GM18507 (cell line): ENCODE data around the gene ZNF681.
"Not testable (repeated sequence)": the region's sequence is repeated elsewhere in the genome, so short reads cannot be mapped to it uniquely, and the experiment has no call there.

Source experiments
- DNase-seq: peaks from one replicate; pipeline ENCODE4 v3.0.0; 2011; ENCODE audit warnings: low read depth; ENCODE audit not compliant: insufficient read length; ENCODE audit errors: extremely low spot score
- FAIRE-seq: peaks from 2 replicates; lab custom pipeline; 2011; peaks lifted over from hg19 to GRCh38; lab: Jason Lieb, UNC

The ZNF681 gene

DNA sequence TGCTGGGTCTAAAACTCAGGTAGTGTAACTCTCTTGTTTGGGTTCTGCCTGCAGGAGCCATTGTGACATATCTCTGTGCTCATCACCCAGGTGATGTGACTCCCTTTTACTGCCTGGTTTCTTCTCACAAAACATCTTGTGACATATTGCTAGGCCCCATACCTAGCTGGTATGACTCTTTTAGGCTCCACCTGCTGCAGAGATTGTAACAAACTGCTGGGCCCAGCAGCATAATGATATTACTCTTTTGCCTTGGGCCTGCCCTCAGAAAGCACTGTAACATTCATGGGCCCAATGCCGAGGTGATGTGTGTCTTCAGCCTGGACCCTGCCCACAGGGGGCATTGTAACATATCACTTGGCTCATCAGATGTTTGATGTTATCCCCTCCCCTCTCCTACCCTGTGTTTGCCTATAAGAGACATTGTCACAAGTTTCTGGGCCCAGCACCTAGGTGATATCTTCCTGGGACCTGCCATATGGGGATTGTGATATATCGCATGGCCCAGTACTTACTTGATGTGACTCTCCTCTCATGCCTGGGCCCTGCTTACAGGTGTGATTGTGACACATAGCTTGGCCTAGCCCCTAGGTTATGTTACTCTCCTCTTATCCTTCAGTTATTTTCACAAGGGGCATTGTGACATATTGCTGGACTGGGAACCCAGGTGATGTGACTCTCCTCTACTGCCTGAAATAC is 18.0 kb upstream of the ZNF681 start:
- FAIRE-seq (no peak), DNase-seq (no peak)

DNA sequence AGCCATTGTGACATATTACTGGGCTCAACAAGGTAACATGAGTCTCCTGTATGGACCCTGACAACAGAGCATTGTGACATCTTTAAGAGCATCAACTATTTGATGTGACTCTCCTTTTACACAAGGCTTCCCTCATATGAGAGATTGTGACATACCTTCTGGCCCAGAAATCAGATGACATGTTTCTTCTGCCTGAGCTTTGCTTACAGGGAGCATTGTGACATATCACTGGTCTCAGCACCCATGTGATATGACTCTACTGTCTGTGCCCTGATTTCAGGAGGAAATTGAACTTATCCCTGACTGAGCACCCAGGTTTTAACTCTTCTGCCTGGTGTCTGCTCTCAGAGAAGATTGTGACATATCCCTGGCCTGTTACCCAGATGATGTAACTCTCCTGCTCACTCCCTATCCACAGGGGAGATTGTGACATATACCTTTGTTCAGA is 15.9 kb upstream of the ZNF681 start:
- FAIRE-seq (no peak), DNase-seq (no peak)

DNA sequence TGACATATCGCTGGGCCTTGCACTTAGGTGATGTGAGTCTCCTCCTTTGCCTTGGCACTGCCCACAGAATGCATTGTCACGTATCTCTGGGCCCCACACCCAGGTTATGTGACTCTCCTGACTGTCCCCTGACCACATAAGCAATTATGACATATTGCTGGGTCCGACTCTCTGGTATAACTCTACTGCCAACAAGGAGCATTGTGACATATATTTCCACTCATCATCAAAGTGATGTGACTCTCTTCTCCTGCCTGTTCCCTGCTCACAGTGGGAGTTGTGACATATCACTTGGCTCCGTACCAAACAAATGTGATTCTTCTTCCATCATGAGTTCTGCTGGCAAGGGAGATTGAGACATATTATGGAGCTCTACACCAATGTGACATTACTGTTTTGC is 15.4 kb upstream of the ZNF681 start:
- FAIRE-seq: no peak
- no peak for DNase-seq

GRCh38 chr19:23772675-23773063 is 14.0 kb upstream of the ZNF681 start:
- FAIRE-seq (no peak), DNase-seq (no peak)

DNA sequence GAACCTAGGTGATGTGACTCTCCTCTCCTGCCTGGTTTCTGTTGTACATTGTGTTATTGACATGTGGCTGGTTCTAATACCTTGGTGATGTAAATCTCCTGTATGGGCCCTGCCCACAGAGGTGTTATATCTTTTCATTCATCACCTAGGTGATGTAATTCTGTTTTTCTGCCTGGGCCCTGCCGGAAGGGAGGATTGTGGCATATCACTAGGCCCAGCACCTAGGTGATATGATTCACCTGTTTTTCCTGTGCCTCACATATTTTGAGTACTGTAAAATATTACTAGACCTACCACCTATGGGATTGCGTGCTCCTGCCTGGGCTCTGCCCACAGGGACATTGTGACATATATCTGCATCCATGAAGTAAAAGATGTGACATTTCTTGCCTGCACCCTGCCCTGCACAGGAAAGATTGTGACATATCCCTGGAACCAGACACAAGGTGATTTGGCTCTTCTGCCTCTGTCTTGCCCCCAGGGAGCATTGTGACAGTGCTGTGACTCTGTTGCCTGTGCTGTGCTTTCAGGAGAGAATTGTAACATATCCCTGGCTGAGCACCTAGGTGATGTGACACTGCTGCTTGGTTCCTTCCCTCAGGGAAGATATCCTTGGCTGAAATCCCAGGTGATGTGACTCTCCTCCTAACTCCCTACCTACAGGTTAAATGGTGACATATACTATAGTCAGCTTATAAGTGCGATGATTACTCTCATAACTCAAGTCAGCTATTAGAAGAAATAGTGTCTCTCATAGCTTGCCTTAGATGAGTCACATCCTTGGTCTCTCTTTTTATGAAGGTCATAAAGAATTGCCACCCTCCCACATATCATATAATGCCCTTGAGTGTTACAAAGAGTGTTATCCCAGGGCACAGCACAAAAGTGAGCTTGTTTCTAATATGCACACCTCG is 13.3 kb upstream of the ZNF681 start:
- FAIRE-seq: no peak
- no peak for DNase-seq

DNA sequence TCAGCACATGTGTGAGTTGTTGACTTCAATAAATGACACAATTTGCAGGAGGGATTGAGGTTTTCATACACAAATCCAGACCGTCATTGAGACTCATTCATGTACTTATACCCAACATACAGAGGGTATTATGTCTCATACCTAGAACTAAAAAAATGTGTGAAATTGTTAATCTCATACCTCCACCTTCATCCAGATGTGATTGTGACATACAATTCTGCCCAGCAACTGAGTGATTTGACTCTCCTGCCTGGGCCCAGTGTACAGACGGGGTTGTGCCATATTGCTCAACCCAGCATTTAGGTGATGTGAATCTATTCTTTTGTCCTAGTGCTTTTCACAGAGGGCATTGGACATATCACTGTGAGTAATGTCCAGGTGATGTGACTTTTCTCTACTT is 12.6 kb upstream of the ZNF681 start:
- no peak for FAIRE-seq
- no peak for DNase-seq

GRCh38 chr19:23770672-23771250 is 12.1 kb upstream of the ZNF681 start:
- DNase-seq (no peak), FAIRE-seq (no peak)

DNA sequence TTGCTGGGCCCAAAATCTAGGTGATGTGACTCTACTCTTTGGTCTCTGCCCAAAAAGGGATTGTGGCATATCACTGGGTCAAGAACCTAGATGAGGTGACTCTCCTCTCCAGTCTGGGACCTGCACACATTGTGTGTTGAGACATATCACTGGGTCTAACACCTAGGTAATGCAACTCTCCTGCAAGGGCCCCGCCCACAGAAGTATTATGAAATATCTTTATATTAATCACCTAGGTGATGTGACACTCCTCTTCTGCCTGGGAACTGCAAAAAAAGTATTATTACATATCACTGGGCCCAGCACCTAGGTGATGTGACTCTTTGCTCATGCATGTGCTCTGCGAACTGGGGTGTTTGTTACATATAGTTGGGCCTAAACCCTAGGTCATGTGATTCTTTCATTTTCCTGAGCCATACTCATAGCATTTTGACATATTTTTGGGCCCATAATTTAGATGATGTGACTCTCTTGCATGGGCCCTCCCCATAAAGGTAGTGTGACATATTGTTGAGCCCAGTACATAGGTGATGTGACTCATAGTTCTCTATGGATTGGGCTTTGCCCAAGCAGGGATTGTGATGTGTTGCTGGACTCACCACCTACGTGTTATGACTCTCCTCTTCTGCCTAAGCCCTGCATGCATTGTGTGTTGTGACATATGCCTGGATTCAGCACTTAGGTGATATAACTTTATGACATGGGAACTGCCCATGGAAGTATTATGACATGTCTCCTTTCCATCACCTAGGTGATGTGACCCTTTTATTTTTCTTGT is 11.2 kb upstream of the ZNF681 start:
- FAIRE-seq (no peak), DNase-seq (no peak)

DNA sequence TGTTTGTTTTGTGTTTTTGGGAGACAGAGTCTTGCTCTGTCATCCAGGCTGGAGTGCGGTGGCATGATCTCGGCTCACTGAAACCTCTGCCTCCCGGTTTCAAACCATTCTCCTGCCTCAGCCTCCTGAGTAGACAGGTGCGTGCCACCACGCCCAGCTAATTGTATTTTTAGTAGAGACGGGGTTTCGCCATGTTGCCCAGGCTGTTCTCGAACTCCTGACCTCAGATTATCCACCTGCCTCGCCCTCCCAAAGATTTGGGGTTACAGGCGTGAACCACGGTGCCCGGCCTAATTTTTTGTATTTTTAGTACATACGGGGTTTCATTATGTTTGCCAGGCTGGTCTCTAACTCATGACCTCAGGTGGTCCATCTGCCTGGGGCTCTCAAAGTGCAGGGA is 8.3 kb upstream of the ZNF681 start:
- DNase-seq: no peak
- no peak for FAIRE-seq

- no peak for DNase-seq
- no peak for FAIRE-seq
These were observed 6.1 kb upstream of the ZNF681 start for GRCh38 chr19:23764781-23765180.

DNA sequence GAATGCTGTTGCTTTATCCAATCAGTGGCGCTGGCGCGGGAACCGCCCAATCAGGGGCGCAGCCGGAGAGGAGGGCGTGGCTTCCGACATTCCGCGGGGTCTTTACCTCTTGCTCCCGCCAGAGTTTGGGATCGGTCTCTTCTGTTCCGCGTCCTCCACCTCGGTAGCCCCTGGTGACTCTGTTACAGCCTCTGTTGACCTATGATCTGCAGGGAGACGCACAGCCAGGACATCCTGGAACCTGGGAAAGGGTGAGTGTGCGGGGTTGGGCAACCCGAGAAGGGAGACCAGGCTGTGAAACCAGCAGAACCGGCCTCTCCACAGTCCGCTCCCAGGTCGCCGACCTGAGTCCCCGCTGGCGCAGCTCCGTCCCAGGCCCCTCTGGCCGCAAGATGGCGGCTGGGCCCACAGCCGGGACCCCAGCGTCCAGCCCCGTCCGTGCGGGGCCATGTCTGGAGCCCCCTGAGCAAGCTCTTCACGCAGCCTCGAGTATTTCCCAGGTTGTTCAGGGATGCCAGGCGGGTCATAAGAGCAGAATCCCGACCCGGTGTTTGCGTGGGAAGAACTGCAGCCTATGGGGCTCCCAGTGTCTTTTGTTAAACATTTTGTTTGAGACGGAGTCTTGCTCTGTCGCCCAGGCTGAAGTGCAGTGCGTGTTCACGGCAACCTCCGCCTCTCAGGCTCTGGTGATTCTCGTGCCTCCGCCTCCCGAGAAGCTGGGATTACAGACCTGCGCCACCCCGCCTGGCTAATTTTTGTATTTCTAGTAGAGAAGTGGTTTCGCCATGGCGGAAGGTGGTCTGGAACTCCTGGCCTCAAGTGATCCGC is 4.4 kb upstream of the ZNF681 start:
- no peak for DNase-seq
- no peak for FAIRE-seq

GRCh38 chr19:23762548-23762883 is 3.8 kb upstream of the ZNF681 start:
- FAIRE-seq (no peak), DNase-seq (no peak)

GRCh38 chr19:23760326-23760725 is 1.6 kb upstream of the ZNF681 start:
- FAIRE-seq, DNase-seq: not testable (repeated sequence)

DNA sequence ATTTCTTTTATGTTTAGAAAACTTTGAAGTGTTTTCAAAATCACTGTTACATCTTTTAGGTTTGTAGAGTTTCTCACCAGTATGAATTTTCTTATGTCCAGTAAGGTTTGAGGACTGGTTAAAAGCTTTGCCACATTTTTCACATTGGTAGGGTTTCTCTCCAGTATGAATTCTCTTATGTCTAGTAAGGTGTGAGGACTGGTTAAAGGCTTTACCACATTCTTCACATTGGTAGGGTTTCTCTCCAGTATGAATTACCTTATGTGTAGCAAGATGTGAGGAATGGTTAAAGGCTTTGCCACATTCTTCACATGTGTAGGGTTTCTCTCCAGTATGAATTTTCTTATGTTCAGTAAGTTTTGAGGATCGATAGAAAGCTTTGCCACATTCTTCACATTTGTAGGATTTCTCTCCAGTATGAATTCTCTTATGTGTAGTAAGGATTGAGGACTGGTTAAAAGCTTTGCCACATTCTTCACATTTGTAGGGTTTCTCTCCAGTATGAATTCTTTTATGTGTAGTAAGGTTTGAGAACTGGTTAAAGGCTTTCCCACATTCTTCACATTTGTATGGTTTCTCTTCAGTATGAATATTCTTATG is 15.0 kb downstream of the ZNF681 start:
- not testable (repeated sequence) for FAIRE-seq

GRCh38 chr19:23730729-23731465 is 27.8 kb downstream of the ZNF681 start:
- FAIRE-seq: not testable (repeated sequence)

More for the DNA sequence above, 15.0 kb downstream of the ZNF681 start:
- DNase-seq: not testable (repeated sequence)

DNA sequence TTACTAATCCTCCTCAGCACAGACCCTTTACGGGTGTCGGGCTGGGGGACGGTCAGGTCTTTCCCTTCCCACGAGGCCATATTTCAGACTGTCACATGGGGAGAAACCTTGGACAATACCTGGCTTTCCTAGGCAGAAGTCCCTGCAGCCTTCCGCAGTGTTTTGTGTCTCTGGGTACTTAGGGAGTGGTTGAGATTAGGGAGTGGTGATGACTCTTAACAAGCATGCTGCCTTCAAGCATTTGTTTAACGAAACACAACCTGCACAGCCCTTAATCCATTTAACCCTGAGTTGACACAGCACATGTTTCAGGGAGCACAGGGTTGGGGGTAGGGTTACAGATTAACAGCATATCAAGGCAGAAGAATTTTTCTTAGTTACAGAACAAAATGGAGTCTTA is 34.5 kb downstream of the ZNF681 start:
- not testable (repeated sequence) for FAIRE-seq, DNase-seq

More at GRCh38 chr19:23730729-23731465, 27.8 kb downstream of the ZNF681 start:
- DNase-seq: not testable (repeated sequence)

GRCh38 chr19:23718802-23719201 is 39.9 kb downstream of the ZNF681 start:
- DNase-seq (no peak), FAIRE-seq (no peak)

- FAIRE-seq: no peak
These were observed 41.9 kb downstream of the ZNF681 start for GRCh38 chr19:23716792-23717191.

More at GRCh38 chr19:23716792-23717191, 41.9 kb downstream of the ZNF681 start:
- DNase-seq: no peak
